WI38 (cell line): ENCODE measurements around the gene C10orf90.

Source experiments
- H3K4me3 ChIP-seq: 2 replicates; pipeline ENCODE4 v1.5.1; 2011; ENCODE audit warnings: low read depth, mild to moderate bottlenecking, control low read depth, low read length
- CTCF ChIP-seq: IDR thresholded peaks from 2 replicates; pipeline ENCODE4 v1.5.1; 2012; ENCODE audit warnings: low read depth, mild to moderate bottlenecking, control low read depth, low read length

The C10orf90 gene

GRCh38 chr10:126478546-126478945 is 191.9 kb downstream of the C10orf90 start:
- no peak for TF ChIP-seq CTCF
- no peak overlapping the region for H3K4me3 ChIP-seq

GRCh38 chr10:126476246-126476645 is 194.2 kb downstream of the C10orf90 start:
- no peak for TF ChIP-seq CTCF
- H3K4me3 ChIP-seq, result no peak overlapping the region

DNA sequence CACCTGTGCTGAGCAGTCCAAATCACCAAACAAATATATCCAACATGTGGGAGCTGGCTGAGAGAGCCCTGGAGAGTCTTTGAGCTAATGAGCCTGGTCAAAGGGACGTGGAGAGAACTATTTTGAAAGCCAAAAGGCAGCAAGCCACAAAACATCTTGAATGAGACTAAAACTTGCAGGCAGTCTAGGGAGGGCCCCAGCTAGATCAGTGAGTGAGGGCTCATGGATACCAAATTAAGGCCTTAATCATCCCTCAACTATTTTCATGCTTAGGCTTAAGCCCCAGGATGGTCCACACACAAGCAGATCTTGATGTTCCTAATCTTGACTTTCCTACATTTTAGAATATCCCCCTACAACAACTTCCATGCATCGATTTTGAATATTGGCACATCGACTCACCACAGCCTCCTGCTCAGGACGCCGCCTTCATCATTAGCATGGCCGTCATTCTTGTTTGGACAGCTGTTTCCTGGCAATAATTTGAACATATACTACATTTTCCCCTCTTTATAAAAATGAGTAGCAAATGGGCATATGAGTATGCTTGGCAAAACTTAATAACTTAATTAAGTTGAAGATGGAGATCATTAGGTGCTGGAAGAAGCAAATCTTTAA is 195.3 kb downstream of the C10orf90 start:
- no peak overlapping the region for H3K4me3 ChIP-seq
- no peak for TF ChIP-seq CTCF

DNA sequence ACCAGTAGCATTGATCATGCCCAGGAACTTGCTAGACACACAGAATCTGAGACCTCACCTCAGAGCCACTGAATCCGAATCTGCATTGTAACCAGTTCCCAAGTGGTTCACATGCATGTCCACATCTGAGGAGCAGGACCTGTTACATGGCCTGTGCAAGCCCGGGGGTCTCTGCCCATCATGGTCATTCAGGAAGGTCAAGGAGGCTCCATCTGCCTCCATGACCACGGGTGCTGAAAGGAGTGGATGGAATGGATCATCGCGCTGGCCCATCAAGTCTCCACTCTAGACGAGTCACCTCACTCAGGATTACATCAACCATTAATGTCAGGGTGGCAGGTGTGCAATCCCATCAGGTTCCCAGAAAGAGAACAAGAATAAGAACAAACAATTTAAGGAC is 196.5 kb downstream of the C10orf90 start:
- TF ChIP-seq CTCF, result no peak
- H3K4me3 ChIP-seq, result no peak overlapping the region

- TF ChIP-seq CTCF, result no peak
- H3K4me3 ChIP-seq, result no peak overlapping the region
These were observed 199.5 kb downstream of the C10orf90 start for GRCh38 chr10:126470991-126471390.

DNA sequence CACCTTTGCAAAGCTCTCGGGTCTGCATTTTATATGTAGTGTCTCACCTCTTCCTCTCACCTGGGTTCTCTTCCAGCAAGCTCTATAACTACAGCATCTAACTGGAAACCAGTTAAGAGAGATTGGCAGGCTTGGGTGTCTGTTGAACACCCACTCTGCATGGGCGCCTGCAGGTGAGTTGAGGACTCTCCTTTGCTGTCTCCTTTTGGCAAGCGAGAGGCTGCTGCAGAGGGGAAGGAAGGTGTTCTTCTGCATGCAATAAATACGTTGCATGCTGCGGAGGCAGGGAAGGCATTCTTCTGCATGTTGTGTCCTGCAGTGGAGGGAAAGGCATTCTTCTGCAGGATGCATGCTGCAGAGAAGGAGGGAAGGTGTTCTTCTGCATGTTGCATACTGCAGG is 200.8 kb downstream of the C10orf90 start:
- H3K4me3 ChIP-seq, result no peak overlapping the region
- TF ChIP-seq CTCF, result no peak

DNA sequence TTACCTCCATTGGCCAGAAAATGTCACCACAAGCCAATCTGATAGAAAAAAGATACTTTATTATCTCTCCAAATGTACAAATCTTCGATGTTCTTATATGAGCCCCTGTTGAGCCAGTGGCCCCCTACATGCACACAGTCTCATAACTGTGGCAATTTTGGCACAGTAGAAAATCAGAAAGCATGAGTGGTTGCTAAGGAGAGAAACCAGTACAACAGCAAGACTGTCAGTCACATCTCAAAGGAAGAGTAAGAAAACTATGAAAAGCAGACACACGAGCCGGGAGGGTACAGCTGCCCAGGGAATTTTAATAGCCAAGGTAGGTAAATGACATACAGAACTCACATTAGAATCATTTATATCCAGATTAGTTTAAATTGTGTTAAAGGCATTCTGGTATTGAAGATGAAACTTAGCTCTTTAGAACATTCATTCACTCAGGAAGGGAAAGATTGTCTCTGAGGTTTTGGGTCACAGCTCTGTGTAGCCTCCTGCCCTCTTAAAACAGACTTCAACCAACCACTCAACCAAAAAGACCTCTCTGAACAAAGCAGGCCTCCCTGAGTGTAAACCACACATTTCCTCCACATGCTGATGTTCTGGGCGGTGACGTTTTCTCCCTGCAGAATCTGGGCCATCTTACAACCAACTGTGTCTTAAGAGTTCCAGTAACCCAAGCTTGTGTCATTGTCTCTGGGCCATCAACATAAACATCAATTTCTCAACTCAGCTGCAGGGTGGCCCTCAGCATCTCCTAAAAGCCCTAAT is 201.4 kb downstream of the C10orf90 start:
- TF ChIP-seq CTCF, result no peak
- no peak overlapping the region for H3K4me3 ChIP-seq
